ENCODE data around the gene PCDHB9. TPM values are rescaled to one million over a fixed set of nuclear protein-coding genes. Genes with fewer than 3 reads are reported as not detected.
"Not testable (repeated sequence)": the region's sequence is repeated elsewhere in the genome, so short reads cannot be mapped to it uniquely, and the experiment has no call there.

The PCDHB9 gene
- 1 to 10 TPM; 3.7 to 5.1 (median 4.5) TPM for polyA plus RNA-seq (ENCODE audit: insufficient read length in 4 of 4)

- DNase-seq (ENCODE audit: low read depth in 4 of 4, low spot score in 3 of 4) = no peak
Observed at GRCh38 chr5:141186897-141187512, at the start of gene PCDHB9. PCDHB9 (plus strand) TSS chr5:141187161; CDS start chr5:141187319, 158 bp downstream.

GRCh38 chr5:141137346-141137745 is 49.6 kb upstream of the PCDHB9 start:
- DNase-seq (ENCODE audit: low read depth in 4 of 4, low spot score in 3 of 4) = not testable (repeated sequence)

GRCh38 chr5:141149812-141150211 is 37.1 kb upstream of the PCDHB9 start, which contains the start of gene PCDHB6:
PCDHB6 (plus strand) TSS chr5:141150057; CDS start chr5:141150258, 201 bp downstream.
- no peak for DNase-seq (ENCODE audit: low read depth in 4 of 4, low spot score in 3 of 4)

- no peak for DNase-seq (ENCODE audit: low read depth in 4 of 4, low spot score in 3 of 4)
Observed at GRCh38 chr5:141150224-141150992, 36.6 kb upstream of the PCDHB9 start.

GRCh38 chr5:141150993-141151325 is 36.0 kb upstream of the PCDHB9 start:
- DNase-seq (ENCODE audit: low read depth in 4 of 4, low spot score in 3 of 4) = no peak

- not testable (repeated sequence) for DNase-seq (ENCODE audit: low read depth in 4 of 4, low spot score in 3 of 4)
Observed at GRCh38 chr5:141151632-141152031, 35.3 kb upstream of the PCDHB9 start.

- DNase-seq (ENCODE audit: low read depth in 4 of 4, low spot score in 3 of 4) = not testable (repeated sequence)
Observed at GRCh38 chr5:141152096-141152495, 34.9 kb upstream of the PCDHB9 start.

GRCh38 chr5:141155540-141156374 is 31.2 kb upstream of the PCDHB9 start:
- DNase-seq (ENCODE audit: low read depth in 4 of 4, low spot score in 3 of 4) = no peak

- DNase-seq (ENCODE audit: low read depth in 4 of 4, low spot score in 3 of 4) = not testable (repeated sequence)
Observed at GRCh38 chr5:141157356-141157755, 29.6 kb upstream of the PCDHB9 start.

GRCh38 chr5:141157901-141158300 is 29.1 kb upstream of the PCDHB9 start:
- DNase-seq (ENCODE audit: low read depth in 4 of 4, low spot score in 3 of 4) = not testable (repeated sequence)

- no peak for DNase-seq (ENCODE audit: low read depth in 4 of 4, low spot score in 3 of 4)
Observed at GRCh38 chr5:141172381-141173204, 14.4 kb upstream of the PCDHB9 start, which contains the start of gene PCDHB7. PCDHB7 (plus strand) TSS chr5:141172644; CDS start chr5:141172836, 192 bp downstream.

- not testable (repeated sequence) for DNase-seq (ENCODE audit: low read depth in 4 of 4, low spot score in 3 of 4)
Observed at GRCh38 chr5:141174291-141175104, 12.5 kb upstream of the PCDHB9 start.

GRCh38 chr5:141175933-141176332 is 11.0 kb upstream of the PCDHB9 start:
- no peak for DNase-seq (ENCODE audit: low read depth in 4 of 4, low spot score in 3 of 4)

- DNase-seq (ENCODE audit: low read depth in 4 of 4, low spot score in 3 of 4) = not testable (repeated sequence)
Observed at GRCh38 chr5:141177577-141178191, 9.3 kb upstream of the PCDHB9 start, which contains the start of gene PCDHB8. PCDHB8 (plus strand) TSS chr5:141177790; CDS start chr5:141178035, 245 bp downstream.

GRCh38 chr5:141179371-141179770 is 7.6 kb upstream of the PCDHB9 start:
- DNase-seq (ENCODE audit: low read depth in 4 of 4, low spot score in 3 of 4) = not testable (repeated sequence)

- not testable (repeated sequence) for DNase-seq (ENCODE audit: low read depth in 4 of 4, low spot score in 3 of 4)
Observed at GRCh38 chr5:141179876-141180275, 7.1 kb upstream of the PCDHB9 start.

- DNase-seq (ENCODE audit: low read depth in 4 of 4, low spot score in 3 of 4) = no peak
Observed at GRCh38 chr5:141180313-141180712, 6.6 kb upstream of the PCDHB9 start.

- DNase-seq (ENCODE audit: low read depth in 4 of 4, low spot score in 3 of 4) = no peak
Observed at GRCh38 chr5:141182248-141182647, 4.7 kb upstream of the PCDHB9 start, which contains the start of gene PCDHB16. PCDHB16 (plus strand) TSS chr5:141182387; CDS start chr5:141182560, 173 bp downstream.
